Thyroid gland (tissue), 4 donors: Measurements from ENCODE around the gene B4GALT5. TPM values are rescaled to one million over a fixed set of nuclear protein-coding genes. Genes with fewer than 3 reads are reported as not detected.
A peak's percentile ranks its signal among the peaks of the same experiment; 100 is the strongest.
"Not testable (repeated sequence)": the region's sequence is repeated elsewhere in the genome, so short reads cannot be mapped to it uniquely, and the experiment has no call there.

Experiments used
- DNase-seq, 2 donors: peaks; one replicate each; pipeline ENCODE4 v3.0.0-alpha.2; 2019
- H3K27ac ChIP-seq, 3 donors: fragments of 200-600 bp; sonication (generic); 1 replicate in 2 of 3; 2 replicates in 1 of 3; pipeline ENCODE4 v1.5.1; 2016 to 2019; ENCODE audit warnings: mild to moderate bottlenecking in 1 of 3, moderate library complexity in 1 of 3
- H3K27me3 ChIP-seq: fragments of 200-600 bp; sonication (generic); one replicate; pipeline ENCODE4 v1.5.1; 2019
- H3K36me3 ChIP-seq, 2 donors: fragments of 200-600 bp; sonication (generic); one replicate each; pipeline ENCODE4 v1.5.1; 2016 to 2019
- H3K4me1 ChIP-seq, 2 donors: fragments of 200-600 bp; sonication (generic); one replicate each; pipeline ENCODE4 v1.5.1; 2017 to 2019
- H3K4me3 ChIP-seq, 3 donors: fragments of 200-600 bp; sonication (generic); replicated peaks in 1 of 3; 1 replicate in 2 of 3; 2 replicates in 1 of 3; pipeline ENCODE4 v1.5.1; 2016; ENCODE audit warnings: mild to moderate bottlenecking in 1 of 3
- H3K9me3 ChIP-seq: fragments of 200-600 bp; sonication (generic); one replicate; pipeline ENCODE4 v1.5.1; 2017
- POLR2A ChIP-seq, 2 donors: fragments of 450-650 bp; IDR thresholded peaks; one replicate each; pipeline ENCODE4 v1.6.1; 2017; ENCODE audit warnings: antibody characterized with exemption in 2 of 2, mild to moderate bottlenecking in 2 of 2, moderate library complexity in 1 of 2
- WGBS, 2 donors: methylation state at CpG; one replicate each; pipeline ENCODE4 v1.1.5; 2017; 5-methylcytosine and 5-hydroxymethylcytosine counted together
- intact Hi-C: fragments of 100-400 bp; cut with DNase I; formaldehyde crosslinking; loops from one replicate; pipeline ENCODE4 v1.15.1; 2023
- total RNA-seq, 4 donors: library from RNA; depleted of rRNA; stranded (reverse); fragments of >200 nt; gene quantifications; one replicate each; pipeline ENCODE4 v1.2.3, GENCODE V29; 2016
- TF ChIP-seq, protein P1 (sequence below), 6 experiments: fragments of 200-600 bp in 3 of 6; fragments of 450-650 bp in 3 of 6; sonication (generic) in 3 of 6; IDR thresholded peaks; one replicate each; pipeline ENCODE4 v1.5.1; 2016 to 2019; ENCODE audit warnings: antibody characterized with exemption in 6 of 6, mild to moderate bottlenecking in 2 of 6, inconsistent platforms in 1 of 6, moderate library complexity in 1 of 6

B4GALT5 gene
- total RNA-seq, 4 donors from 2014 or later = 11.5 to 22.2 (median 17.6) TPM

DNA sequence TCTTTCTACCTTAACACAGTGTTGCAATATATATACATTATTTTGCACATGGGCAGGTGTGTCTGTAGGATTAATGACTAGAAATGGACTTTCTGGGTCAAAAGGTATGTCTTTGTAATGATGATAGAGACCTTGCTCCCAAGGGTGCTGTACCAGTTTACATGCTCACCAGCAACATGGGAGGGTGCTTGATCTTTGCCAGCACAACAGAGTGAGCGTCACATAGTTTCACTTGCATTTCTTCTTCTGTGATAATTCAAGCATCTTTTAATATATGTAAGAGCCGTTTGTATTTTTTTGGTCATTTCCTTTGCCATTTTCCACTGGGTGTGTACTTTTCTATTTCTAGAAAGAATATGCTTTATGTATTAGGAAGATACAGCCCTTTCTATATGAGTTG is 23.6 kb upstream of the B4GALT5 start:
- Histone ChIP-seq H3K27ac (no peak overlapping the region), H3K4me3 (no peak overlapping the region), H3K4me1 (peaks cover 4 to 13% of the 10 kb centered on the region in 2 donors), H3K36me3 (no peaks in the 10 kb centered on the region), H3K9me3 (no peaks in the 10 kb centered on the region), H3K27me3 (no peaks in the 10 kb centered on the region)
- 63 to 80% methylated on average over 2 of the region's 2 CpGs for WGBS, 2 donors
- TF ChIP-seq POLR2A (IDR thresholded peaks at IDR 0.05) = no peak
- TF ChIP-seq, protein P1, sequence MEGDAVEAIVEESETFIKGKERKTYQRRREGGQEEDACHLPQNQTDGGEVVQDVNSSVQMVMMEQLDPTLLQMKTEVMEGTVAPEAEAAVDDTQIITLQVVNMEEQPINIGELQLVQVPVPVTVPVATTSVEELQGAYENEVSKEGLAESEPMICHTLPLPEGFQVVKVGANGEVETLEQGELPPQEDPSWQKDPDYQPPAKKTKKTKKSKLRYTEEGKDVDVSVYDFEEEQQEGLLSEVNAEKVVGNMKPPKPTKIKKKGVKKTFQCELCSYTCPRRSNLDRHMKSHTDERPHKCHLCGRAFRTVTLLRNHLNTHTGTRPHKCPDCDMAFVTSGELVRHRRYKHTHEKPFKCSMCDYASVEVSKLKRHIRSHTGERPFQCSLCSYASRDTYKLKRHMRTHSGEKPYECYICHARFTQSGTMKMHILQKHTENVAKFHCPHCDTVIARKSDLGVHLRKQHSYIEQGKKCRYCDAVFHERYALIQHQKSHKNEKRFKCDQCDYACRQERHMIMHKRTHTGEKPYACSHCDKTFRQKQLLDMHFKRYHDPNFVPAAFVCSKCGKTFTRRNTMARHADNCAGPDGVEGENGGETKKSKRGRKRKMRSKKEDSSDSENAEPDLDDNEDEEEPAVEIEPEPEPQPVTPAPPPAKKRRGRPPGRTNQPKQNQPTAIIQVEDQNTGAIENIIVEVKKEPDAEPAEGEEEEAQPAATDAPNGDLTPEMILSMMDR (IDR thresholded peaks at IDR 0.05) = no peak
- no peak for DNase-seq
- intact Hi-C loops = no loop called here

DNA sequence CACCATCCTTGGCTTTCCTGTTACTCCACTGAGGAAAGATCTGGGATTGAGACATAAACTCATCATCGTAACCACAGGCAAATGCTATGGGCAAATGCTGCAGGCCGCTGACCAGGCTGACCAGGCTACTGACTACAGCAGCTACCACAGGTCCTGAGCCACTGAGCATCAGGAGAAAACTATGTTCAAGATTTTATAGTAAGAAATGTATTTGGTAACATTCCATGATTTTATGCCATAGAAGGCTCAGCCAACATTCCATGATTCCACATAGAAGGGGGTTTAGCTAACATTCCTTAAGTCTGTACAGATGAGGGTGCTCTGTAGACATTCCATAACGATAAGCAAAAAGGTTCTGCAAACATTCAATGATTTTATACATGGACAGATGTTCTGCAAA is 16.1 kb upstream of the B4GALT5 start:
- intact Hi-C loops = no loop called here
- no peak for DNase-seq
- no peaks in the 10 kb centered on the region for H3K9me3 ChIP-seq
- H3K4me3 ChIP-seq = no peak overlapping the region
- peaks cover 8 to 27% of the 10 kb centered on the region in 2 donors for H3K4me1 ChIP-seq
- no peaks in the 10 kb centered on the region for H3K27me3 ChIP-seq
- TF ChIP-seq, protein P1 (IDR thresholded peaks at IDR 0.05) = no peak
- TF ChIP-seq POLR2A (IDR thresholded peaks at IDR 0.05) = no peak
- no peak overlapping the region for H3K27ac ChIP-seq
- WGBS, 2 donors = 93 to 97% methylated on average over 3 of the region's 3 CpGs
- no peaks in the 10 kb centered on the region for H3K36me3 ChIP-seq

DNA sequence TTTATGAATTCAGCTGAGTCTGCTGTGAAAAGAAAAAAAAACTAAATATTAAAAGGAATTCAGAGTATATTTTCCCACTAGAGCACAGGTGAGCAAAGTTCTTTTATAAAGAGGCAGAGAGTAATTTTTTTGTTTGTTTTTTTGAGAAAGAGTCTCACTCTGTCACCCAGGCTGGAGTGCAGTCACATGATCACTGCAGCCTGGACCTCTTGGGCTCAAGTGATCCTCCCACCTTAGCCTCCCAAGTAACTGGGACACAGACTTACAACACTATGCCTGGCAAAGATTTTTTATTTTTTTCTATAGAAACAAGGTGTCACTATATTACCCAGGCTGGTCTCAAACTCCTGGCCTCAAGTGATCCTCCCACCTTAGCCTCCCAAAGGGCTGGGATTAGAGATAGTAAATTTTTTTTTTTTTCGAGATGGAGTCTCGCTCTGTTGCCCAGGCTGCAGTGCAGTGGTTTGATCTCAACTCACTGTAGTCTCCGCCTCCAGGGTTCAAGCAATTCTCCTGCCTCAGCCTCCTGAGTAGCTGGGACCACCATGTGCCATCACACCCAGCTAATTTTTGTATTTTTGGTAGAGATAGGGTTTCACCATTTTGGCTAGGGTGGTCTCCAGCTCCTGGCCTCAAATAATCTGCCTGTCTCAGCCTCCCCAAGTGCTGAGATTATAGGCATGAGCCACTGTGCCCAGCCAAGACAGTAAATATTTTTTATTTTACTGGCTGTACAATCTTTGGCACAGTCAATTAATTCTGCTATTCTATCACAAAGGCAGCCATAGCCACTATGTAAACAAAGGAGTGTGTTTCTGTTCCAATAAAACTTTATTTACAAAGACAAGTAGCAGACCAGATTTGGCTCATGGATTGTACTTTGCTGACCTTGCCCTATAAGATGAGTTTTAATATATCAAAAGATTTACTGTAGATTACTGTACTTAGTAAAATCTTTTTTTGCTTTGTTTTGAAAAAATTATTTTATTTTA is 14.5 kb upstream of the B4GALT5 start:
- Histone ChIP-seq H3K36me3 (no peaks in the 10 kb centered on the region), H3K4me1 (peaks cover 9 to 19% of the 10 kb centered on the region in 2 donors), H3K9me3 (no peaks in the 10 kb centered on the region), H3K4me3 (no peak overlapping the region), H3K27me3 (no peaks in the 10 kb centered on the region), H3K27ac (no peak overlapping the region)
- TF ChIP-seq, protein P1 (IDR thresholded peaks at IDR 0.05) = no peak
- no peak for TF ChIP-seq POLR2A (IDR thresholded peaks at IDR 0.05)
- DNase-seq = no peak
- intact Hi-C loops = no loop called here
- WGBS, 2 donors = 97 to 98% methylated on average over 3 of the region's 3 CpGs

DNA sequence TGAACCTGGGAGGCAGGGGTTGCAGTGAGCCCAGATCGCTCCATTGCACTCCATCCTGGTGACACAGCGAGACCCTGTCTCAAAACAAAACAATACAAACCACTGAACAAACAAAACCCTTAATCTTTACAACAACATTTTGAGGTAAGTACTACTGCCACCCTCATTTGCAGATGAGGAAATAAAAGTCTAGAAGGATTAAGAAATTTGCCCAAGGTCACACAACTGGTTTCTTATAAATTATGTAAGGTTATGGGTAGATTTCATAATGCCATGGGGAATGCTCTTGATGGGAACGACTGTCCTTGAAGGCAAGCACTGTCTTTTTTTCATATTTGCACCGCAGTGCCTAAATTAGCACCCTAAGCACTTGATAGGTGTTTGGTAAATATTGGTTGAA is 13.8 kb upstream of the B4GALT5 start:
- Histone ChIP-seq H3K36me3 (no peaks in the 10 kb centered on the region), H3K27ac (no peak overlapping the region), H3K27me3 (no peaks in the 10 kb centered on the region), H3K4me3 (no peak overlapping the region), H3K9me3 (no peaks in the 10 kb centered on the region), H3K4me1 (peaks cover 6 to 15% of the 10 kb centered on the region in 2 donors)
- TF ChIP-seq, protein P1 (IDR thresholded peaks at IDR 0.05) = no peak
- no peak for TF ChIP-seq POLR2A (IDR thresholded peaks at IDR 0.05)
- no peak for DNase-seq
- 61 to 66% methylated on average over 4 of the region's 4 CpGs for WGBS, 2 donors
- intact Hi-C loops = no loop called here

DNA sequence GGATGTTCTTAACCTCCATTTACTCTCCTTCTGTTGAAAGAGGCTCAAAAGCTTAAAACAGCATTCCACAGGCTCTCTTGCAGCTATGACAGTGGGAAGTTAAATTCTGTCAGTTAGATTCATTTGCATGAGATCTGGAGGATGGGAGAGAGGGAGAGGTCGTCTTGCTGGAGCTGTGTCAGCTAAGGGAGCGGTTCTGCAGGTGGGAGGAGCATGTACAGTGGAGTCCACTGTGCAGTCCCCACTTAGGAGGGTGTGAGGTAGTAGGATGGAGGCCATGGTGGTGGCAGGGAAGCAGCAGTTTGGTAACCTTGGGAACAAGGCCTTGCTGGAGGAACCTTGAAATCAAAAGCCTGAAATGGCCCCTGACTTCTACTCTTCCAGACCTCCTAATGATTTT is 12.0 kb upstream of the B4GALT5 start:
- Histone ChIP-seq H3K4me1 (peaks cover 6 to 15% of the 10 kb centered on the region in 2 donors), H3K4me3 (no peak overlapping the region), H3K36me3 (no peaks in the 10 kb centered on the region), H3K9me3 (no peaks in the 10 kb centered on the region), H3K27ac (peak overlapping the region in 1 of 3 donors; percentile 45), H3K27me3 (no peaks in the 10 kb centered on the region)
- TF ChIP-seq, protein P1 (IDR thresholded peaks at IDR 0.05) = no peak
- no peak for TF ChIP-seq POLR2A (IDR thresholded peaks at IDR 0.05)
- DNase-seq = no peak
- 88 to 95% methylated on average over 2 of the region's 2 CpGs for WGBS, 2 donors
- intact Hi-C loops = no loop called here

DNA sequence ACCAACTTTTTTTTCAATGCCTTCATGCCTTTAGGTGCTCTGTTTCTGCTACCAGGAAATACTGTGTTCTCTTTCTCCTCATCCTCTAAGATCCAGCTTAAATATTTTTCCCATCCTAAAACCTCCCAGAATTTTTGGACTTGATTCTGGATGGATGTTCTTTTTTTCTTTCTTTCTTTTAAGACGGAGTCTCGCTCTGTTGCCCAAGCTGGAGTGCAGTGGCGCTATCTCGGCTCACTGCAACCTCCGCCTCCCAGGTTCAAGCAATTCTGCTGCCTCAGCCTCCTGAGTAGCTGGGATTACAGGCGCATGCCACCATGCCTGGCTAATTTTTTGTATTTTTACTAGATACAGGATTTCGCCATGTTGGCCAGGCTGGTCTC is 11.5 kb upstream of the B4GALT5 start:
- H3K36me3 ChIP-seq, H3K9me3 ChIP-seq, DNase-seq, intact Hi-C loops, H3K4me3 ChIP-seq, H3K27me3 ChIP-seq: not testable (repeated sequence)
- WGBS, 2 donors = 77% methylated on average over 7 of the region's 7 CpGs
- Histone ChIP-seq H3K27ac (peak overlapping the region; percentile 16 to 45 (median 39)), H3K4me1 (peaks cover 6 to 15% of the 10 kb centered on the region in 2 donors)
